ENCODE measurements around the gene RB1. TPM values are rescaled to one million over a fixed set of nuclear protein-coding genes. Genes with fewer than 3 reads are reported as not detected.
A peak's percentile ranks its signal among the peaks of the same experiment; 100 is the strongest.

The RB1 gene
- 10 to 100 TPM; 36.0 to 40.3 TPM for total RNA-seq

DNA sequence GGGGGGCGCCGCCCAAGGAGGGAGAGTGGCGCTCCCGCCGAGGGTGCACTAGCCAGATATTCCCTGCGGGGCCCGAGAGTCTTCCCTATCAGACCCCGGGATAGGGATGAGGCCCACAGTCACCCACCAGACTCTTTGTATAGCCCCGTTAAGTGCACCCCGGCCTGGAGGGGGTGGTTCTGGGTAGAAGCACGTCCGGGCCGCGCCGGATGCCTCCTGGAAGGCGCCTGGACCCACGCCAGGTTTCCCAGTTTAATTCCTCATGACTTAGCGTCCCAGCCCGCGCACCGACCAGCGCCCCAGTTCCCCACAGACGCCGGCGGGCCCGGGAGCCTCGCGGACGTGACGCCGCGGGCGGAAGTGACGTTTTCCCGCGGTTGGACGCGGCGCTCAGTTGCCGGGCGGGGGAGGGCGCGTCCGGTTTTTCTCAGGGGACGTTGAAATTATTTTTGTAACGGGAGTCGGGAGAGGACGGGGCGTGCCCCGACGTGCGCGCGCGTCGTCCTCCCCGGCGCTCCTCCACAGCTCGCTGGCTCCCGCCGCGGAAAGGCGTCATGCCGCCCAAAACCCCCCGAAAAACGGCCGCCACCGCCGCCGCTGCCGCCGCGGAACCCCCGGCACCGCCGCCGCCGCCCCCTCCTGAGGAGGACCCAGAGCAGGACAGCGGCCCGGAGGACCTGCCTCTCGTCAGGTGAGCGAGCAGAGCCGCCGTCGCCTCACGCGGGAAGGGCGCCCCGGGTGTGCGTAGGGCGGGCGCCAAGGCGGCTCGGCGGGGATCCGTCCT lies at the start of gene RB1:
Gene RB1 (plus strand): TSS at position 393 of the 784 bp plus-strand sequence. CDS start 162 bp downstream, at position 555.
- Mint-ChIP-seq H3K27me3 (no peaks in the 10 kb centered on the region), H3K4me3 (peak within 1 kb of the TSS; percentile 94), H3K36me3 (peaks cover 6% of the 10 kb centered on the region), H3K9me3 (no peaks in the 10 kb centered on the region), H3K4me1 (ENCODE audit: low read depth in 2 of 2) (peaks cover 19 to 32% of the 10 kb centered on the region in 2 donors), H3K27ac (peak within 1 kb of the TSS; percentile 95)
- peak; percentile 90 to 94 for ATAC-seq
- DNase-seq (ENCODE audit: low spot score) = peak; percentile 94

DNA sequence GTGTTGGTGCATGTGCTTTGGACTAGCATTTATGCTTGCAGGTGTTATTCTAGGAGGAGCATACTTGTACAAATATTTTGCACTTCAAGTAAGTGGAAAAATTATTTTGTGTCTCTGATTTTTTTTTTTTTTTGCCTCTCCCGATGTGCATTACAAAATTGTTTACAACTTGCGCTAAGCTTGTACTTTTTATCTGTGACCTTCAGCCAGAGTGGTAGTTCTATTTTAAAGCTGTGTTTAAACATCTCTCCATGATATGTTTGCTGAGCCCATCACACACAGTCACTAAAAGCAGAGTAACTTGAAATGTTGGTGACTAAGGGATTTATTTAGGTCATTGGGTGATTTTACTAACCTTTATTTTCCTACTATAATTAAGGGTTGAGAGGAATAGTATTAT lies 49.7 kb upstream of the RB1 start:
- DNase-seq (ENCODE audit: low spot score) (no peak), ATAC-seq (no peak)
- peaks cover 18 to 22% of the 10 kb centered on the region in 2 donors for H3K4me1 Mint-ChIP-seq (ENCODE audit: low read depth in 2 of 2)
- no peaks in the 10 kb centered on the region for H3K27me3 Mint-ChIP-seq
- H3K9me3 Mint-ChIP-seq = no peaks in the 10 kb centered on the region
- no peak overlapping the region for H3K4me3 Mint-ChIP-seq
- H3K27ac Mint-ChIP-seq = peak overlapping the region; percentile 13 to 23
- H3K36me3 Mint-ChIP-seq = no peaks in the 10 kb centered on the region

DNA sequence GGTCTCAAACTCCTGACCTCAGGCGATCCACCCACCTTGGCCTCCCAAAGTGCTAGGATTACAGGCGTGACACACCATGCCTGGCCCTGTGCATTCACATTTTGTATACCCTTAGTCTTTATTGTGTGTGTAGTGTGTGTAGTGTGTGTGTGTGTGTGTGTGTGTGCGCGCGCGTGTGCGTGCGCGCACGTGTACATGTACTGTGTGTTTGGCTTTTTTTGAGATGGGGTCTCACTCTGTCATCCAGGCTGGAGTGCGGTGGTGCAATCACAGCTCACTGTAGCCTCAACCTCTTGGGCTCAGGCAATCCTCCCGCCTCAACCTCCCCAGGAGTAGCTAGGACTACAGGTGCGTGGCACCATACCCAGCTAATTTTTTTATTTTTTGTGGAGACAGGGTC lies 48.5 kb upstream of the RB1 start:
- DNase-seq (ENCODE audit: low spot score) = no peak
- H3K27me3 Mint-ChIP-seq = no peaks in the 10 kb centered on the region
- H3K4me3 Mint-ChIP-seq = no peak overlapping the region
- no peaks in the 10 kb centered on the region for H3K9me3 Mint-ChIP-seq
- no peaks in the 10 kb centered on the region for H3K36me3 Mint-ChIP-seq
- ATAC-seq = no peak
- H3K27ac Mint-ChIP-seq = no peak overlapping the region
- peaks cover 9 to 18% of the 10 kb centered on the region in 2 donors for H3K4me1 Mint-ChIP-seq (ENCODE audit: low read depth in 2 of 2)

DNA sequence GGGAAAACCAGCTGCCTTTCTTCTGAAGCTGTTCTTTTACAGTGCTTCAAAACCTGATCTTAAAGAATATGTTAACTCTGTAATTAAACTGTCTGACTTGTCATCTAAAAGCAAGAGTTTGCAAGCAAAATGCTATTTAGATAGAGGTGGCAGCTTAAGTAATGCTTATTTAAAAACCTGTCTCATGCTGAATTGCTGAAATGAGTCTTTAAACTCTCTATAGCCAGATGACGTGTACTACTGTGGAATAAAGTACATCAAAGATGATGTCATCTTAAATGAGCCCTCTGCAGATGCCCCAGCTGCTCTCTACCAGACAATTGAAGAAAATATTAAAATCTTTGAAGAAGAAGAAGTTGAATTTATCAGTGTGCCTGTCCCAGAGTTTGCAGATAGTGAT lies 47.6 kb upstream of the RB1 start:
- no peak for ATAC-seq
- no peaks in the 10 kb centered on the region for H3K36me3 Mint-ChIP-seq

DNA sequence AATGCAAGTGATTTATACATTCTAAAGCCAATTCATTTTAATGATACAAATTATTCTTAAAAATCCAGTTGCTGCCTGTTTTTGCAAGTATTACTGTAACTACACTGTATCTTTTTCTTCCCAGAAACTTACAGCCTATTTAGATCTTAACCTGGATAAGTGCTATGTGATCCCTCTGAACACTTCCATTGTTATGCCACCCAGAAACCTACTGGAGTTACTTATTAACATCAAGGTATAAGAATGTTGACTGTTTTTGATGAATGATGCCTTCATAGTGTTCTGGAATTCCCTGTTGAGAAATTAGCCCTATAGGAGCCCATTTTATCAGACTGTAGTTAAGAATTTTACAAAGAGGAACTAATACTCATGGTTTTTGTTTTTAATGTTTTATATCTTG lies 45.5 kb upstream of the RB1 start:
- DNase-seq (ENCODE audit: low spot score) = no peak
- Mint-ChIP-seq H3K4me1 (ENCODE audit: low read depth in 2 of 2) (peaks cover 0 to 14% of the 10 kb centered on the region in 2 donors), H3K36me3 (peaks cover 7% of the 10 kb centered on the region), H3K4me3 (no peak overlapping the region), H3K27ac (peak overlapping the region in 1 of 2 donors; percentile 55), H3K27me3 (no peaks in the 10 kb centered on the region), H3K9me3 (no peaks in the 10 kb centered on the region)
- no peak for ATAC-seq

More for the DNA sequence above, 47.6 kb upstream of the RB1 start:
- H3K27ac Mint-ChIP-seq = no peak overlapping the region
- H3K9me3 Mint-ChIP-seq = no peaks in the 10 kb centered on the region
- no peaks in the 10 kb centered on the region for H3K27me3 Mint-ChIP-seq
- peaks cover 9 to 22% of the 10 kb centered on the region in 2 donors for H3K4me1 Mint-ChIP-seq (ENCODE audit: low read depth in 2 of 2)
- no peak overlapping the region for H3K4me3 Mint-ChIP-seq
- DNase-seq (ENCODE audit: low spot score) = no peak

DNA sequence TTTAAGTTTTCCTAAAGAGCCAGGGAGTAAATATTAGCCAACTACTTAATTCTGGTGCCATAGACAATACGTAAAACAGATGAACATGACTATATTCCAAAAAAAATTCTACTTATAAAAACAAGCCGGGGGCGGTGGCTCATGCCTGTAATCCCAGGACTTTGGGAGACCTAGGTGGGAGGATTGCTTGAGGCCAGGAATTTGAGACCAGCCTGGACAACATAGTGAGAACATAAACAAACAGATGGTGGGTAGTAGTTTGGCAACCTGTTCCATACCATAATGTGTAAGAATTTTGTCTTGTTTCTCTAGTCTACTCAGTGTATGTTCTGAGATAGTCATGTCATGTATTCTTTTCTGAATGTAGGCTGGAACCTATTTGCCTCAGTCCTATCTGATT lies 45.1 kb upstream of the RB1 start:
- DNase-seq (ENCODE audit: low spot score) = no peak
- H3K27me3 Mint-ChIP-seq = no peaks in the 10 kb centered on the region
- ATAC-seq = no peak
- no peak overlapping the region for H3K4me3 Mint-ChIP-seq
- H3K4me1 Mint-ChIP-seq (ENCODE audit: low read depth in 2 of 2) = peaks cover under 1 to 14% of the 10 kb centered on the region in 2 donors
- H3K9me3 Mint-ChIP-seq = no peaks in the 10 kb centered on the region
- H3K27ac Mint-ChIP-seq = peak overlapping the region in 1 of 2 donors; percentile 55
- peaks cover 7% of the 10 kb centered on the region for H3K36me3 Mint-ChIP-seq

DNA sequence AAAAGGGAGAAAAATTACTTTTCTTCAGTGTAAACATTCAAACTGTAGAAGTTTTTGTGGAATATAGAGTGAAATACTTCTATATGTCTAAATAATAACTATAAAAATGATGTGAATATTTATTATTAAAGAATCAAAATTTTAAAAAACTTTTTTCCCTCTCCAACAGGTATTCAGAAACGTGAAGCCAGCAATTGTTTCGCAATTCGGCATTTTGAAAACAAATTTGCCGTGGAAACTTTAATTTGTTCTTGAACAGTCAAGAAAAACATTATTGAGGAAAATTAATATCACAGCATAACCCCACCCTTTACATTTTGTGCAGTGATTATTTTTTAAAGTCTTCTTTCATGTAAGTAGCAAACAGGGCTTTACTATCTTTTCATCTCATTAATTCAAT lies 42.6 kb upstream of the RB1 start:
- no peak overlapping the region for H3K4me3 Mint-ChIP-seq
- H3K9me3 Mint-ChIP-seq = no peaks in the 10 kb centered on the region
- ATAC-seq (no peak), DNase-seq (ENCODE audit: low spot score) (no peak)
- no peaks in the 10 kb centered on the region for H3K27me3 Mint-ChIP-seq
- no peak overlapping the region for H3K27ac Mint-ChIP-seq
- peaks cover 15% of the 10 kb centered on the region for H3K36me3 Mint-ChIP-seq
- H3K4me1 Mint-ChIP-seq (ENCODE audit: low read depth in 2 of 2) = peaks cover 25% of the 10 kb centered on the region in 2 donors

DNA sequence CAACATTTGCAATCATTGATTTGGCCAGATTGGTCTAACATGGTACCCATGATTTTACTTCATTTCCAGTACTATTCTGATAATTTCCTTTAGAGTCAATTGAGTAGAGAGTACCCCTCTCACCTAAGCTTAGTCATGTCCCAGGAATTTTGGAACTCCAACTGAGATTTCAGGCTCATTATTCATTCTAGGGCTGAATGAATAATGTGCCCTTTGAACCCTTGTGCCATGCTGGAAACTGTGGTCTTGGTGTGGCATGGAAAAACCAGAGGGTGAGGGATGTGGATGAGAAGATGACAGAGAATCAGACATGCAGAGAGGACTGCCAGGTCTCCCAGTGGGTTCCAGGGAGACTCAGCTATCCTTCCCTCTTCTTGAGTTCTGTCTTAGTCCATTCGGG lies 40.4 kb upstream of the RB1 start:
- H3K4me3 Mint-ChIP-seq = no peak overlapping the region
- H3K4me1 Mint-ChIP-seq (ENCODE audit: low read depth in 2 of 2) = peaks cover 28 to 30% of the 10 kb centered on the region in 2 donors

DNA sequence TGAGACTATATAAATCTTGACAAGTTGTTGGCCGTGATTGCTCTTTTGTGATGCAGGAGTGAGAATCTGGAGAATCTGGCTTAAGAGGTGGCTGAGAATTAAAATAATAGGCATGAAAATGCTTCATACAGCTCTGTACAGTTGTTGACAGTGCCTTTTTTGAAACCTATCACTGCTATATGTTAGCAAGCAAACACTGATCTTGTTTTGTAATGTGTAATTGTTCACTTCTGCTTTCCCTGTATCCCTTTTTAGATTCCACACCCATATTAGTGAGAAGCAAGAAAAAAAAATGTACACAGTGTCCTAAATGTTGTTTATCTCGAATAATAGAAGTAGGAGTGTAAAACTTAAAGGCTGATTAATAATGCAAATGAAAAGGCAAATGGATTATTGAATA lies 39.5 kb upstream of the RB1 start:
- Mint-ChIP-seq H3K9me3 (no peaks in the 10 kb centered on the region), H3K27ac (peak overlapping the region in 1 of 2 donors; percentile 58), H3K4me3 (no peak overlapping the region), H3K36me3 (peaks cover 16% of the 10 kb centered on the region), H3K4me1 (ENCODE audit: low read depth in 2 of 2) (peaks cover 28 to 31% of the 10 kb centered on the region in 2 donors), H3K27me3 (no peaks in the 10 kb centered on the region)
- ATAC-seq = no peak
- no peak for DNase-seq (ENCODE audit: low spot score)

More for the DNA sequence above, 40.4 kb upstream of the RB1 start:
- H3K36me3 Mint-ChIP-seq = peaks cover 15% of the 10 kb centered on the region
- H3K27me3 Mint-ChIP-seq = no peaks in the 10 kb centered on the region
- ATAC-seq = no peak
- H3K27ac Mint-ChIP-seq = no peak overlapping the region
- no peaks in the 10 kb centered on the region for H3K9me3 Mint-ChIP-seq
- no peak for DNase-seq (ENCODE audit: low spot score)

DNA sequence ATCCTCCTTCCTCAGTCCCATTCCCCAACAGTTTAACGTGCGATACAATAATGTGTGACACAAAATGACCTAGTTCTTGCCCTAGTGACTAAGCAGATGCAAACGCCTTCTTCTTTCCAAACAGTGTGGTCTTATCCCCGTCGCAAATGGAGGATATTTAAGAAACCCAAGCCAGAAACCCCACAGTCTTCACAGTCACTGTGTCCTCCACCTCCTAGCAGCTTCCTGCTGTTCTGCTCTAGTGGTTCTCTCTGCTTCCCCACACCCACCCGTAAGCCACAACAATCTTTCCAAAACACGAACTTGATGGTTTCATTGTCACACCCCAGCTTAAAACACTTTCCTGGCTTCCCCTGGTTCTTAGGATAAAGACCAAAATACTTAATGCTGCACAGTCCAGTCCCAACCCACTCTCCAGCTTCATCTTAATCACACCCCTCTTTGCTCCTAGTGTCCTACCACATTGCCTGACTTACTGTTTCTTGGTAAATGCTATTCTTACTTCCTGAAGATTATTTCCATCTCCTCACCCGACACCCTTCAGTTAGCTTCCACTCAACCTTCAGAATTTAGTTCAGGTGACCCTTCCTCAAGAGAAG lies 38.2 kb upstream of the RB1 start:
- no peak for DNase-seq (ENCODE audit: low spot score)
- H3K27me3 Mint-ChIP-seq = no peaks in the 10 kb centered on the region
- peaks cover 28 to 32% of the 10 kb centered on the region in 2 donors for H3K4me1 Mint-ChIP-seq (ENCODE audit: low read depth in 2 of 2)
- peak overlapping the region; percentile 76 for H3K4me3 Mint-ChIP-seq
- H3K9me3 Mint-ChIP-seq = no peaks in the 10 kb centered on the region
- H3K36me3 Mint-ChIP-seq = peaks cover 22% of the 10 kb centered on the region
- H3K27ac Mint-ChIP-seq = peak overlapping the region; percentile 69 to 83
- peak; percentile 81 for ATAC-seq

DNA sequence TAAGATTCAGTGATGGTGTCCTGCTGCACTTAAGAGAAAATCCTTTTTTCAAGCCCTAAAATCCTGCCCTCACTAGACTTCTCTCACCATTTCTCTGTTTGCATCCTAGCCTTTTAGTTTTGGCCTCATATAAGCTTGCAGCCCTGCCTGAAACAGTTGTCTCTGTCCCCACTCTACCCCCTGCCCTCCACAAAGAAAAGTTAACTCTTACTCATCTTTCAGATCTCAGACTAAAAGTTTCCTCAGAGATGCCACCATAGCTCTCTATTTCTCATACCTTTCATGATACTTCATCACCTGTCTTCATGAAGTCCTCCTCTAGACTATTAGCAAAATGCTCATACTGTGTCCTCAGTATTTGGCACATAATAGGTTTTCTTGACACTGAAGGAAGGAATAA lies 37.4 kb upstream of the RB1 start:
- H3K9me3 Mint-ChIP-seq = no peaks in the 10 kb centered on the region
- peaks cover 28% of the 10 kb centered on the region in 2 donors for H3K4me1 Mint-ChIP-seq (ENCODE audit: low read depth in 2 of 2)
- no peak overlapping the region for H3K4me3 Mint-ChIP-seq
- H3K27ac Mint-ChIP-seq = peak overlapping the region; percentile 69 to 83
- ATAC-seq (no peak), DNase-seq (ENCODE audit: low spot score) (no peak)
- H3K36me3 Mint-ChIP-seq = peaks cover 22% of the 10 kb centered on the region
- H3K27me3 Mint-ChIP-seq = no peaks in the 10 kb centered on the region

DNA sequence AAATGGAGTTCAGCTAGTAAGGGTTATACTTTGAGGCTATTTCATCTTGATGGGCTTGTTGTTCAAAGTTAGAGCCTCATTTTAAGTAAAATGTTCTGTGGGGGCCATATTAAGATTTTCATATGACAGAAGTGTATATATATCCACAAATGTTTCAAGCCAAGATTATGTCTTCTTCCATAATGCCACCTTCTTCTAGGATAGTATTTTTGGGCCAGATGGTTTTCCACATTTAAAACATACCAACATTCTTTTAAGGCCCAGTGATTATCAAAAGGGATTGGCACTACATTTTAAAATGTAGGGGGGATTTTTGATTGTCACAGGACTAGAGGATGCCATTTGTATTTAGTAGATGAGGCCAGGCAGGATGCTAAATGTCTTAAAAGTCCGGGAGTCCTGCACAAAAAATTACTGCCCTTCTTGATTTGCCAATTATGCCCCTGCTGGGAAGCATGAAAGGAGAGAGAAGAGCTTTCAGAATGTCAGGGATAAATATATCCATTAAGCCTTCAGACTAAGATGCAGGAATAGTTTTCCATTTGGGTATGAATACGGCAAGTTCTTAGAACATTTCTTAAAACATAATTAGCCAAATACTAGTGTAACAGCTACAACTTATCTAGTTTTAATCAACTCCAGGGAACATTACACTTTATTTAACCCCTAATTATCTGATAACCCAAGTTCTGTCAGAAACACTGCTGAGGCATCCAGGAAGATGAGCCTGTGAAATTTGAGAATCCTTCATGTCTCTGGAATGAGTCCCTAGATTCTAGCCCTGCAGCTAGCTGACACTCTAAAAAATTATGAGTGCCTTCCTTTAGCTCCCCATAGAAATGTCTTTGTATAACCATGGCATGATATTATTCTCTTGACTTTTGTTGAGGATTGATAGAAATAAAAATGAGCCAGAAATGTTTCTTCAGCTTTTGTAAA lies 36.6 kb upstream of the RB1 start:
- Mint-ChIP-seq H3K27me3 (no peaks in the 10 kb centered on the region), H3K36me3 (peaks cover 22% of the 10 kb centered on the region), H3K4me1 (ENCODE audit: low read depth in 2 of 2) (peaks cover 28% of the 10 kb centered on the region in 2 donors), H3K9me3 (no peaks in the 10 kb centered on the region), H3K4me3 (no peak overlapping the region), H3K27ac (peak overlapping the region; percentile 69 to 83)
- no peak for DNase-seq (ENCODE audit: low spot score)
- no peak for ATAC-seq

DNA sequence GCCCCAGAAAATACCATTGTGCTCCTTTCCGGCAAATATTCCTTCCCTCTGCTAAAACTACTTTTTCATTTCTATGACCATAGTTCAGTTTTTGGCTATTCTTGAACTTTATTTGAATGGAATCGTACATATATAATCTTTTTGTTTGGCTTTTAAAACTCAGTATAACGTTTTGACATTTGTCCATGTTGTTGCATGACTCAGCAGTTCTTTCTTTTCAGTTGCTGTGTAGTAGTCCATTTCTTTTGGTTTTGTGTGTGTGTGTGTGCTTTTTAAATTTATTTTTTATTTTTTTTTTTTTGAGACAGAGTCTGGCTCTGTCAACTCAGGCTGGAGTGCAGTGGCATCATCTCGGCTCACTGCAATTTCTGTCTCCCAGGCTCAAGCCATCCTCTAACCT lies 35.5 kb upstream of the RB1 start:
- H3K27me3 Mint-ChIP-seq = no peaks in the 10 kb centered on the region
- no peak for DNase-seq (ENCODE audit: low spot score)
- H3K4me3 Mint-ChIP-seq = no peak overlapping the region
- H3K27ac Mint-ChIP-seq = no peak overlapping the region
- H3K4me1 Mint-ChIP-seq (ENCODE audit: low read depth in 2 of 2) = peaks cover 28% of the 10 kb centered on the region in 2 donors
- H3K9me3 Mint-ChIP-seq = no peaks in the 10 kb centered on the region
- no peak for ATAC-seq
- H3K36me3 Mint-ChIP-seq = peaks cover 16% of the 10 kb centered on the region

Measured in natural killer cell treated with Interleukin-12 subunit alpha and Interleukin-12 subunit beta and Interleukin-15 and Interleukin-18, amount 100 ng/mL, for 72 hours (primary cell).